Measurements from ENCODE around the gene FGD5.

FGD5 gene

DNA sequence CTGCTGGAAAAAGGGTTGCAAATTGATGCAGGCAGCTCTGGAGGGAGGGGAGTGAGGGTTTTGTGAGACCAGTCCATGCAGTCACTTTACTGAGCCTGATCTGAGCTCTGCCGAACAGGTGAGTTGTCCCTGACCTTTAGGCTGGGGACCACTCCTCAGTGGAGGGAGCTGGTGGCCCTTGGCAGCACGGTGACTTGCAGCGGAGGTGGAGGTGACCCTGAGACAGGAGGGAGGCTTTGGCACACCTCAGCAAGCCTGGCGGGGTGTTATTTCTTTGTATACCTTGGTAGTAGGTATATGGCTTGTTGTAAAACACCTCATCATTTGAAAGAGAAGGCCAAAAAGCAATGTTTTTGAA is 43.5 kb downstream of the FGD5 start:
- H3K27me3 ChIP-seq: peaks cover 6% of the 10 kb centered on the region
- no peaks in the 10 kb centered on the region for H3K9me3 ChIP-seq
- no peaks in the 10 kb centered on the region for H3K4me1 ChIP-seq (ENCODE audit: control insufficient read depth in 1 of 2, insufficient read depth in 1 of 2, low read depth in 1 of 2, low read length in 1 of 2)
- H3K4me3 ChIP-seq (ENCODE audit: low read depth in 1 of 2, low read length in 1 of 2): no peak overlapping the region
- H3K36me3 ChIP-seq: no peaks in the 10 kb centered on the region
- TF ChIP-seq, protein P1, sequence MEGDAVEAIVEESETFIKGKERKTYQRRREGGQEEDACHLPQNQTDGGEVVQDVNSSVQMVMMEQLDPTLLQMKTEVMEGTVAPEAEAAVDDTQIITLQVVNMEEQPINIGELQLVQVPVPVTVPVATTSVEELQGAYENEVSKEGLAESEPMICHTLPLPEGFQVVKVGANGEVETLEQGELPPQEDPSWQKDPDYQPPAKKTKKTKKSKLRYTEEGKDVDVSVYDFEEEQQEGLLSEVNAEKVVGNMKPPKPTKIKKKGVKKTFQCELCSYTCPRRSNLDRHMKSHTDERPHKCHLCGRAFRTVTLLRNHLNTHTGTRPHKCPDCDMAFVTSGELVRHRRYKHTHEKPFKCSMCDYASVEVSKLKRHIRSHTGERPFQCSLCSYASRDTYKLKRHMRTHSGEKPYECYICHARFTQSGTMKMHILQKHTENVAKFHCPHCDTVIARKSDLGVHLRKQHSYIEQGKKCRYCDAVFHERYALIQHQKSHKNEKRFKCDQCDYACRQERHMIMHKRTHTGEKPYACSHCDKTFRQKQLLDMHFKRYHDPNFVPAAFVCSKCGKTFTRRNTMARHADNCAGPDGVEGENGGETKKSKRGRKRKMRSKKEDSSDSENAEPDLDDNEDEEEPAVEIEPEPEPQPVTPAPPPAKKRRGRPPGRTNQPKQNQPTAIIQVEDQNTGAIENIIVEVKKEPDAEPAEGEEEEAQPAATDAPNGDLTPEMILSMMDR (IDR thresholded peaks at IDR 0.05): no peak
- H3K27ac ChIP-seq: no peak overlapping the region

DNA sequence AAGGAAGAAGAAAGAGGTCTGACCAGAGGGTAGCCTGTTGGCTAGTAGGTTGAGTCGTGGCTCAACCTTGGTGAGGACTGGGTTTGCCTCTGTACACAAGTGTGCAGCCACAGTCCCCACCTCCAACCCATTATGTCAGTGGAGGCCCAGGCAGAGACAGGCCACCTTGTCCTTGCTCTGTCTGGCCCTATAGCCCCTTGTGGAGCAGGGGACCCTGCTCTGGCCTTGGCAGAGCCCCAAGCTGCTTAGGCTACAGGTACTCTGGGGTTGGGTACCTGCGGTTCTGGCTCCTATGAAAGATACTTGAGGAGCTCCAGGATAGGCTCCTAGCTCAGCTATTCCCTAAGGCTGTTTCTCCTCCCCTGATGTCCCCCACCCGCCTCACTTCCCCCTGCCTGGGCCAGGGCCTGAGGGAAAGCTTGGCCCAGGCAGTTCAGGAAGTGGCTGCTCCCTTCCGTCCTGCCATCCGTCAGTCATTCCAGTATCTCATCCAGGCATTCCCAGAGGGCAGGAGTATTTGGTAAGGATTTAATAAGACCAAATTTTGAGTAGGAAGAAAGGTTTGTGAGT is 44.0 kb downstream of the FGD5 start:
- H3K27me3 ChIP-seq: peaks cover 6% of the 10 kb centered on the region
- no peaks in the 10 kb centered on the region for H3K9me3 ChIP-seq
- no peaks in the 10 kb centered on the region for H3K36me3 ChIP-seq
- H3K4me1 ChIP-seq (ENCODE audit: control insufficient read depth in 1 of 2, insufficient read depth in 1 of 2, low read depth in 1 of 2, low read length in 1 of 2): no peaks in the 10 kb centered on the region
- TF ChIP-seq, protein P1 (IDR thresholded peaks at IDR 0.05): no peak
- H3K27ac ChIP-seq: no peak overlapping the region
- no peak overlapping the region for H3K4me3 ChIP-seq (ENCODE audit: low read depth in 1 of 2, low read length in 1 of 2)

DNA sequence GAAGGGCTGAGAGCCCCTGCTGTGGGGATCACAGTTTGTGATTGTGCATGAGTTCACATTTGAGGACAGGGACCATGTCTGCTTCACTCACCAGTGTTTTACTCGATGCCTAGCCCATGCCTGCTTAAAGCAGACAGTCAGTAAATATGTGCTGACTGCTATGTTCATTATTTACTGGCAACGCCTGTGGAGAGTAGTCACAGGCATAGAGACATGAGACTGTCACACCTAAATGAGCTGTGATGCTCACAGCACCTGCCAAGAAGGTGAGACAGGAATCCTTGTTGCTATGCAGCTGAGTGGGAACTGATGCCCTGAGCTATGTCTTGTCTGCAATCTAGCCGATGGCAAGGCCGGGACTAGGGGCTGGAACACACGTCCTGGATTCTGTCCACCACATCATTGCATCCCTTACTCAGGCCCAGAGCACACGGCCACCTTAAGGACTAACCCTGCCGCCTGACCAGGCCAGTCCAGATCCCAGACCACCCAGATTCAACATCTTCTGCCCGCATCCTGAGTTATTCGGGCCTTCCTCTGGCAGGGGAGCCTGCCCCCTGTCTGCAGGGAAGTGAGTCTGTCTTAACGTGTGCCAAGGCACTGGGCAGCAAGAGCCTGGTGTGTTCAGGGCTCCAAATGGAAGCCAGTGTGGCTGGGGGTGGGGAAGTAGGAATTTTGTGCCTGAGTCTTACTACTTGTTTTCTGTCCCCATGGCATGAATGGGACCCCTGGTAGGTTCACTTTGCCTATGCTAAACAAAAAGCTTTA is 44.8 kb downstream of the FGD5 start:
- H3K27ac ChIP-seq: no peak overlapping the region
- H3K4me3 ChIP-seq (ENCODE audit: low read depth in 1 of 2, low read length in 1 of 2): no peak overlapping the region
- H3K36me3 ChIP-seq: no peaks in the 10 kb centered on the region
- H3K4me1 ChIP-seq (ENCODE audit: control insufficient read depth in 1 of 2, insufficient read depth in 1 of 2, low read depth in 1 of 2, low read length in 1 of 2): no peaks in the 10 kb centered on the region
- TF ChIP-seq, protein P1 (IDR thresholded peaks at IDR 0.05): no peak
- H3K27me3 ChIP-seq: peaks cover 6% of the 10 kb centered on the region
- no peaks in the 10 kb centered on the region for H3K9me3 ChIP-seq

DNA sequence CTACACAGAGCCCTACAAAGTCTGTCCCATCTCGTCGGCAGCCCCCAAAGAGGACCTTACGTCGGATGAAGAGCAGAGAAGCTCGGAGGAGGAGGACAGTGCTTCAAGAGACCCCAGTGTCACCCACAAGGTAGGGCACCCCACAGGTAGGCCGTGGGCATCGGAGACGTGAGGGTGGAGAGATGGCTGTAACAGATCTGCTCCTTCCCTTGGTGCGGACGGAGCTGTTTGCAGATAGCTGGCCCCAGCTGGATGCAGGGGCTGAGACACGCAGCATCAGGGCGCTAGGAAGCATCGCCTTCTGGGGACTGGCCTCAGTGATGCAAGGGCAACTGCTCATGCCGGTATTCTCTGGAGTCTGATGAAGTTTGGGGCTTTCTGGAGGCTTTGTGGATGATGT is 45.4 kb downstream of the FGD5 start:
- TF ChIP-seq, protein P1 (IDR thresholded peaks at IDR 0.05): no peak
- no peak overlapping the region for H3K27ac ChIP-seq
- no peaks in the 10 kb centered on the region for H3K36me3 ChIP-seq

DNA sequence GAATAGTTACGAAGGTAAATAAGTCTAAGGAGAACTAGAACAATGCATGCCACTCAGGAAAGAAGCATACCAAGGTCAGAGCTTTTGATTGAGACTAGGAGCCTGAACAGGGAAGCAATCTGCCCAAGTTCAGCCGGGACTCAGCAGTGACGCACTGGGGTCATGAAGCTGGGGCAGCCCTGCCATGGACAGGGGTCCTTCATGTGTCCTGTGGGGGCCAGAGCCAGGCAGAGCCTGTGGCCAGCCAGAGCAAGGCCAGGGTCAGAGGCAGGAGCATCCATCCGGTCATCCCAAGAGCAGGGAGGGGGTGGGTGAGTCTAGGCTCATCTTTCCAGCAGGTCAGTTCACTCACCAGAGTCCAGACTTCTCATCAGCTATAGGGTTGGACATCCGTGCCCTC is 47.9 kb downstream of the FGD5 start:
- no peak overlapping the region for H3K4me3 ChIP-seq (ENCODE audit: low read depth in 1 of 2, low read length in 1 of 2)
- no peaks in the 10 kb centered on the region for H3K27me3 ChIP-seq
- no peaks in the 10 kb centered on the region for H3K36me3 ChIP-seq
- H3K4me1 ChIP-seq (ENCODE audit: control insufficient read depth in 1 of 2, insufficient read depth in 1 of 2, low read depth in 1 of 2, low read length in 1 of 2): no peaks in the 10 kb centered on the region
- no peaks in the 10 kb centered on the region for H3K9me3 ChIP-seq
- no peak overlapping the region for H3K27ac ChIP-seq
- TF ChIP-seq, protein P1 (IDR thresholded peaks at IDR 0.05): no peak

More for the DNA sequence above, 45.4 kb downstream of the FGD5 start:
- Histone ChIP-seq H3K9me3 (no peaks in the 10 kb centered on the region), H3K27me3 (peaks cover 6% of the 10 kb centered on the region), H3K4me1 (ENCODE audit: control insufficient read depth in 1 of 2, insufficient read depth in 1 of 2, low read depth in 1 of 2, low read length in 1 of 2) (no peaks in the 10 kb centered on the region), H3K4me3 (ENCODE audit: low read depth in 1 of 2, low read length in 1 of 2) (no peak overlapping the region)
